ENCODE measurements around the gene YPEL2.

The YPEL2 gene

GRCh38 chr17:59416184-59416583 lies 84.7 kb downstream of the YPEL2 start:
- Mint-ChIP-seq H3K4me1 (peaks cover 9% of the 10 kb centered on the region), H3K27me3 (ENCODE audit: low read depth, poor library complexity) (peaks cover 15% of the 10 kb centered on the region), H3K27ac (no peak overlapping the region), H3K4me3 (no peak overlapping the region), H3K36me3 (ENCODE audit: low read depth) (peaks cover 2% of the 10 kb centered on the region), H3K9me3 (peaks cover 8% of the 10 kb centered on the region)
- no peak for DNase-seq
- no peak for TF ChIP-seq CTCF (IDR thresholded peaks at IDR 0.05)

GRCh38 chr17:59417452-59417851 lies 86.0 kb downstream of the YPEL2 start:
- no peak for DNase-seq
- no peak for TF ChIP-seq CTCF (IDR thresholded peaks at IDR 0.05)
- Mint-ChIP-seq H3K9me3 (peaks cover 4% of the 10 kb centered on the region), H3K27me3 (ENCODE audit: low read depth, poor library complexity) (peaks cover 15% of the 10 kb centered on the region), H3K4me1 (peaks cover 9% of the 10 kb centered on the region), H3K4me3 (no peak overlapping the region), H3K27ac (peak overlapping the region; percentile 34), H3K36me3 (ENCODE audit: low read depth) (no peaks in the 10 kb centered on the region)

GRCh38 chr17:59418732-59419166 lies 87.3 kb downstream of the YPEL2 start:
- peaks cover 12% of the 10 kb centered on the region for H3K4me1 Mint-ChIP-seq
- H3K27ac Mint-ChIP-seq: no peak overlapping the region
- H3K27me3 Mint-ChIP-seq (ENCODE audit: low read depth, poor library complexity): peaks cover 15% of the 10 kb centered on the region
- no peak for TF ChIP-seq CTCF (IDR thresholded peaks at IDR 0.05)
- H3K36me3 Mint-ChIP-seq (ENCODE audit: low read depth): no peaks in the 10 kb centered on the region
- peaks cover 4% of the 10 kb centered on the region for H3K9me3 Mint-ChIP-seq
- no peak overlapping the region for H3K4me3 Mint-ChIP-seq
- DNase-seq: no peak

GRCh38 chr17:59420901-59421300 lies 89.4 kb downstream of the YPEL2 start:
- H3K9me3 Mint-ChIP-seq: peaks cover 4% of the 10 kb centered on the region
- no peak for TF ChIP-seq CTCF (IDR thresholded peaks at IDR 0.05)
- no peak overlapping the region for H3K4me3 Mint-ChIP-seq
- peaks cover 15% of the 10 kb centered on the region for H3K27me3 Mint-ChIP-seq (ENCODE audit: low read depth, poor library complexity)
- peaks cover 33% of the 10 kb centered on the region for H3K4me1 Mint-ChIP-seq
- no peak overlapping the region for H3K27ac Mint-ChIP-seq
- no peak for DNase-seq
- H3K36me3 Mint-ChIP-seq (ENCODE audit: low read depth): no peaks in the 10 kb centered on the region

GRCh38 chr17:59421722-59422121 lies 90.3 kb downstream of the YPEL2 start:
- no peak overlapping the region for H3K27ac Mint-ChIP-seq
- no peaks in the 10 kb centered on the region for H3K36me3 Mint-ChIP-seq (ENCODE audit: low read depth)
- peaks cover 42% of the 10 kb centered on the region for H3K4me1 Mint-ChIP-seq
- no peak for DNase-seq
- no peak for TF ChIP-seq CTCF (IDR thresholded peaks at IDR 0.05)
- no peak overlapping the region for H3K4me3 Mint-ChIP-seq
- H3K9me3 Mint-ChIP-seq: peaks cover 4% of the 10 kb centered on the region
- H3K27me3 Mint-ChIP-seq (ENCODE audit: low read depth, poor library complexity): peaks cover 15% of the 10 kb centered on the region

GRCh38 chr17:59423137-59423724 lies 91.8 kb downstream of the YPEL2 start:
- peaks cover 57% of the 10 kb centered on the region for H3K4me1 Mint-ChIP-seq
- H3K4me3 Mint-ChIP-seq: peak overlapping the region; percentile 30
- no peaks in the 10 kb centered on the region for H3K36me3 Mint-ChIP-seq (ENCODE audit: low read depth)
- peak overlapping the region; percentile 27 for H3K27ac Mint-ChIP-seq
- H3K27me3 Mint-ChIP-seq (ENCODE audit: low read depth, poor library complexity): peaks cover 8% of the 10 kb centered on the region
- peak; percentile 18 for DNase-seq
- TF ChIP-seq CTCF (IDR thresholded peaks at IDR 0.05): no peak
- H3K9me3 Mint-ChIP-seq: no peaks in the 10 kb centered on the region

Data from nephron progenitor cell (in vitro differentiated cells).